Measurements from ENCODE around the gene ID3. TPM values are rescaled to one million over a fixed set of nuclear protein-coding genes. Genes with fewer than 3 reads are reported as not detected.

Gene ID3
- polyA plus RNA-seq, 3 donors = 1.1 to 31.1 (median 2.5) TPM

DNA sequence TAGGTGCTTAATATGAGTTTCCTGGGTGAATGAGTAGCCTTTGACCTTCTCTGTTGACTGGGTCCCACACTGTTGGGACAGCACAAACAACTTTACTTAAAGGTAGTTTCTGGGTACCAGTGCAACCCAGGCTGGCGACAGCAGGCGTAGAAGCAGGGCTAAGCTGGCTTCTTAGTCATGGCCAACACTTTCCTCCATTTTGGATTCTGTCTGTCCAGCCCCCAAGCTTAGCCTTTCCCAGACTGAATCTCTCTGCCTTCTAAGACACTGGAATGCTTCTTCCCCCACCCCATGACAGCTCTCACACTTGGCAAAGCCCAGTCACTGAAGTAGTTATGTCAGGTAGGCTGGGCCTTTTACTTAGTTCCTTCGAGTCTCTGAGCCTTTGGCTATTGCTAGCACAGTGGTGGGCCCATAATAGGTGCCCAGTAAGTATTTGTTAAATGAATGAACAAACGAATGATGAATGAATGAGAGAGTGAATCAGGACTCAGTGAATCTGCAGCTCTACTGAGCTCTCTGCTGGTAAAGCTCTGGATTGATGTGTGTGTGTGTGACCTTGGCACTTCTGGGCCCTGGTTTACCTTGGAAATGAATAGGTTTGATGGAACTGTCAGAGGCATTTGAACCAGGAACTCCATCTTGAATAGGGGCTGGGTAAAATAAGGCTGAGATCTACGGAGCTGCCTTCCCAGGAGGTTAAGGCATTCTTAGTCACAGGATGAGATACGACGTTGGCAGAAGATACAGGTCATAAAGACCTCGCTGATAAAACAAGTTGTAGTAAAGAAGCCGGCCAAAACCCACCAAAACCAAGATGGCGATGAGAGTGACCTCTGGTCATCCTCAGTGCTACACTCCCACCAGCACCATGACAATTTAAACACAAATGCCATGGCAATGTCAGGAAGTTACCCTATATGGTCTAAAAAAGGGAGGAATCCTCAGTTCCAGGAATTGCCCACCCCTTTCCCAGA, 37.4 kb upstream of the ID3 start:
- H3K9ac ChIP-seq (ENCODE audit: insufficient read depth, low read length, poor library complexity, severe bottlenecking) = no peak overlapping the region
- WGBS (ENCODE audit: insufficient coverage) = 89% methylated on average over 6 of the region's 10 CpGs
- H3K4me3 Mint-ChIP-seq = no peak overlapping the region
- intact Hi-C loops (cut with micrococcal nuclease) = no loop called here
- no peaks in the 10 kb centered on the region for H3K36me3 ChIP-seq (replicated peaks in 1 of 2; ENCODE audit: control insufficient read depth in 1 of 2, insufficient read depth in 2 of 2, low read length in 2 of 2)
- H3K9me3 Mint-ChIP-seq = no peaks in the 10 kb centered on the region
- H3K4me1 Mint-ChIP-seq = peaks cover 7% of the 10 kb centered on the region
- no peaks in the 10 kb centered on the region for H3K9me3 ChIP-seq (replicated peaks in 1 of 2; ENCODE audit: control insufficient read depth in 1 of 2, insufficient read depth in 1 of 2, low read length in 2 of 2)
- H3K27me3 ChIP-seq (ENCODE audit: control insufficient read depth in 2 of 2, insufficient read depth in 2 of 2, low read length in 2 of 2) = no peaks in the 10 kb centered on the region
- no peak overlapping the region for H3K27ac ChIP-seq (ENCODE audit: low read depth in 1 of 2, low read length in 2 of 2)
- H3K4me2 ChIP-seq (replicated peaks; ENCODE audit: extremely low read depth, low read length, poor library complexity, severe bottlenecking) = no peak overlapping the region
- no peak overlapping the region for H3K4me3 ChIP-seq (replicated peaks in 1 of 3; ENCODE audit: low read depth in 2 of 3, low read length in 3 of 3)
- H3K27me3 Mint-ChIP-seq (ENCODE audit: low read depth in 3 of 3) = peaks cover 0 to 11% (median 3%) of the 10 kb centered on the region in 3 donors
- no peak overlapping the region for H3K27ac Mint-ChIP-seq
- no peaks in the 10 kb centered on the region for H3K4me1 ChIP-seq (ENCODE audit: control insufficient read depth in 1 of 2, insufficient read depth in 2 of 2, low read length in 2 of 2)
- no peaks in the 10 kb centered on the region for H3K36me3 Mint-ChIP-seq
- TF ChIP-seq CTCF (IDR thresholded peaks at IDR 0.05) = no peak
- no peaks in the 10 kb centered on the region for H4K20me1 ChIP-seq (ENCODE audit: insufficient read depth, low read length)
- DNase-seq = no peak
- H3K79me2 ChIP-seq (ENCODE audit: insufficient read depth, low read length) = no peaks in the 10 kb centered on the region
- no peak overlapping the region for H2AFZ ChIP-seq (ENCODE audit: insufficient read depth, low read depth, low read length, poor library complexity, severe bottlenecking)

GRCh38 chr1:23594927-23595353, 35.6 kb upstream of the ID3 start:
- intact Hi-C loops (cut with micrococcal nuclease) = loop anchor here in 1 of 2 donors (5.0 kb wide), 1 partner anchor 38 kb away; the partner anchor contains the start of gene ID3
- TF ChIP-seq CTCF (IDR thresholded peaks at IDR 0.05) = no peak
- H3K9ac ChIP-seq (ENCODE audit: insufficient read depth, low read length, poor library complexity, severe bottlenecking) = no peak overlapping the region
- no peak overlapping the region for H3K4me3 ChIP-seq (replicated peaks in 1 of 3; ENCODE audit: low read depth in 2 of 3, low read length in 3 of 3)
- no peak overlapping the region for H2AFZ ChIP-seq (ENCODE audit: insufficient read depth, low read depth, low read length, poor library complexity, severe bottlenecking)
- Mint-ChIP-seq H3K9me3 (no peaks in the 10 kb centered on the region), H3K4me1 (peaks cover 14% of the 10 kb centered on the region), H3K36me3 (no peaks in the 10 kb centered on the region), H3K27ac (no peak overlapping the region), H3K4me3 (no peak overlapping the region), H3K27me3 (ENCODE audit: low read depth in 3 of 3) (peaks cover 0 to 13% (median 5%) of the 10 kb centered on the region in 3 donors)
- no peaks in the 10 kb centered on the region for H3K36me3 ChIP-seq (replicated peaks in 1 of 2; ENCODE audit: control insufficient read depth in 1 of 2, insufficient read depth in 2 of 2, low read length in 2 of 2)
- no peaks in the 10 kb centered on the region for H4K20me1 ChIP-seq (ENCODE audit: insufficient read depth, low read length)
- DNase-seq = no peak
- H3K9me3 ChIP-seq (replicated peaks in 1 of 2; ENCODE audit: control insufficient read depth in 1 of 2, insufficient read depth in 1 of 2, low read length in 2 of 2) = no peaks in the 10 kb centered on the region
- no peaks in the 10 kb centered on the region for H3K27me3 ChIP-seq (ENCODE audit: control insufficient read depth in 2 of 2, insufficient read depth in 2 of 2, low read length in 2 of 2)
- H3K79me2 ChIP-seq (ENCODE audit: insufficient read depth, low read length) = no peaks in the 10 kb centered on the region
- no peaks in the 10 kb centered on the region for H3K4me1 ChIP-seq (ENCODE audit: control insufficient read depth in 1 of 2, insufficient read depth in 2 of 2, low read length in 2 of 2)
- WGBS (ENCODE audit: insufficient coverage) = 34% methylated on average over 4 of the region's 7 CpGs
- H3K27ac ChIP-seq (ENCODE audit: low read depth in 1 of 2, low read length in 2 of 2) = no peak overlapping the region
- no peak overlapping the region for H3K4me2 ChIP-seq (replicated peaks; ENCODE audit: extremely low read depth, low read length, poor library complexity, severe bottlenecking)

Data from CD14-positive monocyte (primary cell).